GM21367 (cell line): ENCODE results near the gene NHERF2.

Source experiments
- ATAC-seq: cut with Tn5 transposase; IDR thresholded peaks from one replicate; pipeline ENCODE4 v1.9.1; 2021; ENCODE audit not compliant: unreplicated experiment

Gene NHERF2

GRCh38 chr16:2026461-2027023 lies at the start of gene NHERF2:
TSS of gene NHERF2 (plus strand) at chr16:2026902. CDS start at chr16:2027006, 104 bp downstream.
- ATAC-seq, result no peak

- no peak for ATAC-seq
Observed at GRCh38 chr16:1976951-1977874, 49.5 kb upstream of the NHERF2 start.

- ATAC-seq, result no peak
Observed at GRCh38 chr16:1977875-1978268, 48.8 kb upstream of the NHERF2 start.

GRCh38 chr16:1978476-1979120 lies 48.1 kb upstream of the NHERF2 start:
- no peak for ATAC-seq

GRCh38 chr16:1979271-1980029 lies 47.3 kb upstream of the NHERF2 start:
- ATAC-seq, result no peak

GRCh38 chr16:1980030-1980769 lies 46.5 kb upstream of the NHERF2 start:
- ATAC-seq, result no peak

GRCh38 chr16:1980770-1981087 lies 46.0 kb upstream of the NHERF2 start:
- no peak for ATAC-seq

GRCh38 chr16:1981398-1981836 lies 45.3 kb upstream of the NHERF2 start, which contains the start of gene NOXO1:
TSS of gene NOXO1 (minus strand) at chr16:1981469. CDS start at chr16:1981179, 290 bp downstream.
- no peak for ATAC-seq

- no peak for ATAC-seq
Observed at GRCh38 chr16:1982013-1982433, 44.7 kb upstream of the NHERF2 start.

GRCh38 chr16:1982991-1983543 lies 43.6 kb upstream of the NHERF2 start:
- ATAC-seq, result no peak

GRCh38 chr16:1983544-1984346 lies 43.0 kb upstream of the NHERF2 start, which contains the start of gene GFER:
TSS of gene GFER (plus strand) at chr16:1984193. CDS start at chr16:1984219, 26 bp downstream.
- ATAC-seq, result peak; percentile 68

GRCh38 chr16:1984347-1985225 lies 42.1 kb upstream of the NHERF2 start:
- no peak for ATAC-seq

GRCh38 chr16:1985466-1986150 lies 41.1 kb upstream of the NHERF2 start:
- no peak for ATAC-seq

- no peak for ATAC-seq
Observed at GRCh38 chr16:1987198-1987597, 39.5 kb upstream of the NHERF2 start.

- ATAC-seq, result no peak
Observed at GRCh38 chr16:1989209-1990100, 37.2 kb upstream of the NHERF2 start, which contains the start of gene SYNGR3. TSS of gene SYNGR3 (plus strand) at chr16:1989970. CDS start at chr16:1990103, 133 bp downstream.

GRCh38 chr16:1990101-1990350 lies 36.7 kb upstream of the NHERF2 start:
- ATAC-seq, result no peak
